Mammary epithelial cell (primary cell): ENCODE measurements around the gene TMED8.
"Not testable (repeated sequence)": the region's sequence is repeated elsewhere in the genome, so short reads cannot be mapped to it uniquely, and the experiment has no call there.

Experiments used
- EZH2 ChIP-seq: IDR thresholded peaks from 2 replicates; pipeline ENCODE4 v1.6.1; 2012; ENCODE audit warnings: low read length, inconsistent platforms, borderline replicate concordance
- TF ChIP-seq, protein P1 (sequence below), 2 donors: IDR thresholded peaks in 1 of 2; conservative IDR thresholded peaks in 1 of 2; 2 replicates each; pipeline ENCODE4 v1.5.1; 2011 to 2012; ENCODE audit warnings: inconsistent platforms in 2 of 2, low read length in 2 of 2, mild to moderate bottlenecking in 2 of 2, control low read depth in 1 of 2, low read depth in 1 of 2; ENCODE audit not compliant: insufficient read depth in 1 of 2; ENCODE audit errors: extremely low read depth in 1 of 2

DNA sequence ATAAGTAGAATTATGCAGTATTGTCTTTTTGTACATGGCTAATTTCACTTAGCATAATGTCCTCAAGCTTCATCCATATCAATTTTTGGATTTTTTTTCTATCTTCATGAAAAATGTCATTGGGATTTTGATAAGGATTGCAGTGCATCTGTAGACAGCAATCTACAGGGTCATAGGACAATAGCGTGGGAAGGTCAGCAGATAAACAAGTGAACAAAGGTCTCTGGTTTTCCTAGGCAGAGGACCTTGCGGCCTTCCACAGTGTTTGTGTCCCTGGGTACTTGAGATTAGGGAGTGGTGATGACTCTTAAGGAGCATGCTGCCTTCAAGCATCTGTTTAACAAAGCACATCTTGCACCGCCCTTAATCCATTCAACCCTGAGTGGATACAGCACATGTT is 39.2 kb upstream of the TMED8 start:
- TF ChIP-seq, protein P1, sequence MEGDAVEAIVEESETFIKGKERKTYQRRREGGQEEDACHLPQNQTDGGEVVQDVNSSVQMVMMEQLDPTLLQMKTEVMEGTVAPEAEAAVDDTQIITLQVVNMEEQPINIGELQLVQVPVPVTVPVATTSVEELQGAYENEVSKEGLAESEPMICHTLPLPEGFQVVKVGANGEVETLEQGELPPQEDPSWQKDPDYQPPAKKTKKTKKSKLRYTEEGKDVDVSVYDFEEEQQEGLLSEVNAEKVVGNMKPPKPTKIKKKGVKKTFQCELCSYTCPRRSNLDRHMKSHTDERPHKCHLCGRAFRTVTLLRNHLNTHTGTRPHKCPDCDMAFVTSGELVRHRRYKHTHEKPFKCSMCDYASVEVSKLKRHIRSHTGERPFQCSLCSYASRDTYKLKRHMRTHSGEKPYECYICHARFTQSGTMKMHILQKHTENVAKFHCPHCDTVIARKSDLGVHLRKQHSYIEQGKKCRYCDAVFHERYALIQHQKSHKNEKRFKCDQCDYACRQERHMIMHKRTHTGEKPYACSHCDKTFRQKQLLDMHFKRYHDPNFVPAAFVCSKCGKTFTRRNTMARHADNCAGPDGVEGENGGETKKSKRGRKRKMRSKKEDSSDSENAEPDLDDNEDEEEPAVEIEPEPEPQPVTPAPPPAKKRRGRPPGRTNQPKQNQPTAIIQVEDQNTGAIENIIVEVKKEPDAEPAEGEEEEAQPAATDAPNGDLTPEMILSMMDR (conservative IDR thresholded peaks at IDR 0.05 in 1 of 2, IDR thresholded peaks at IDR 0.05 in 1 of 2; ENCODE audit: extremely low read depth in 1 of 2, insufficient read depth in 1 of 2, low read depth in 1 of 2, low read length in 2 of 2), result not testable (repeated sequence)
- TF ChIP-seq EZH2, result not testable (repeated sequence)
